PFSK-1 (cell line): Measurements from ENCODE around the gene ADAMTS4.

ENCODE experiments used
- FOXP2 ChIP-seq: optimal IDR thresholded peaks from 2 replicates; pipeline ENCODE3; 2011; ENCODE audit warnings: borderline replicate concordance, control low read depth, inconsistent platforms; ENCODE audit not compliant: insufficient read depth; ENCODE audit errors: extremely low read length, extremely low read depth
- POLR2AphosphoS5 ChIP-seq: IDR thresholded peaks from 2 replicates; pipeline ENCODE4 v1.6.1; 2012; ENCODE audit warnings: low read depth, mild to moderate bottlenecking, control low read depth, low read length, moderate library complexity
- TAF1 ChIP-seq: IDR thresholded peaks from 2 replicates; pipeline ENCODE4 v1.6.1; 2012; ENCODE audit warnings: low read length, control low read depth, borderline replicate concordance; ENCODE audit not compliant: insufficient read depth
- TF ChIP-seq, protein P1 (sequence below), 2 experiments: IDR thresholded peaks; 2 replicates each; pipeline versions ENCODE4 v1.6.1 to v1.8.0; 2011 to 2012; ENCODE audit warnings: low read depth in 2 of 2, low read length in 2 of 2, control low read depth in 1 of 2, inconsistent platforms in 1 of 2, mild to moderate bottlenecking in 1 of 2, moderate library complexity in 1 of 2; ENCODE audit not compliant: insufficient read depth in 1 of 2

DNA sequence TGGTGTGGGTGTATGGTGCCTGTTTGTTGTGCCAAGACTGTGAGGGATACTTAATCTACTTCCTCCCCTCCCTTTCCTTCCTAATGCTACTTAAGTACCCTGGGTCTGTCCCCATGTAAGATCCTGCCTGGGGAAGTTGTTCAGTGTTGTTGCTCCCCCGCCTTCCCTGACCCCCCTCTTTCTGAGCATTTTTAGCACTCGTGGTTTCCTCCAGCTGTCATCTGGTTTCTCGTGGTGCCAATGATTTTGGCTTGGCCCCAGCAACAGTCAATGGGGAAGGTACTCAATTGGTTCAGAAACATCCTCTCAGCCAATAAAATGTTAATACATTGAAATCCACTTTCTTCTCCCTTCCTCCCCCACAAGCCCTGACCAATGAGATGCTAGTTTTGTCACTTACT lies 13.6 kb downstream of the ADAMTS4 start:
- TF ChIP-seq, protein P1, sequence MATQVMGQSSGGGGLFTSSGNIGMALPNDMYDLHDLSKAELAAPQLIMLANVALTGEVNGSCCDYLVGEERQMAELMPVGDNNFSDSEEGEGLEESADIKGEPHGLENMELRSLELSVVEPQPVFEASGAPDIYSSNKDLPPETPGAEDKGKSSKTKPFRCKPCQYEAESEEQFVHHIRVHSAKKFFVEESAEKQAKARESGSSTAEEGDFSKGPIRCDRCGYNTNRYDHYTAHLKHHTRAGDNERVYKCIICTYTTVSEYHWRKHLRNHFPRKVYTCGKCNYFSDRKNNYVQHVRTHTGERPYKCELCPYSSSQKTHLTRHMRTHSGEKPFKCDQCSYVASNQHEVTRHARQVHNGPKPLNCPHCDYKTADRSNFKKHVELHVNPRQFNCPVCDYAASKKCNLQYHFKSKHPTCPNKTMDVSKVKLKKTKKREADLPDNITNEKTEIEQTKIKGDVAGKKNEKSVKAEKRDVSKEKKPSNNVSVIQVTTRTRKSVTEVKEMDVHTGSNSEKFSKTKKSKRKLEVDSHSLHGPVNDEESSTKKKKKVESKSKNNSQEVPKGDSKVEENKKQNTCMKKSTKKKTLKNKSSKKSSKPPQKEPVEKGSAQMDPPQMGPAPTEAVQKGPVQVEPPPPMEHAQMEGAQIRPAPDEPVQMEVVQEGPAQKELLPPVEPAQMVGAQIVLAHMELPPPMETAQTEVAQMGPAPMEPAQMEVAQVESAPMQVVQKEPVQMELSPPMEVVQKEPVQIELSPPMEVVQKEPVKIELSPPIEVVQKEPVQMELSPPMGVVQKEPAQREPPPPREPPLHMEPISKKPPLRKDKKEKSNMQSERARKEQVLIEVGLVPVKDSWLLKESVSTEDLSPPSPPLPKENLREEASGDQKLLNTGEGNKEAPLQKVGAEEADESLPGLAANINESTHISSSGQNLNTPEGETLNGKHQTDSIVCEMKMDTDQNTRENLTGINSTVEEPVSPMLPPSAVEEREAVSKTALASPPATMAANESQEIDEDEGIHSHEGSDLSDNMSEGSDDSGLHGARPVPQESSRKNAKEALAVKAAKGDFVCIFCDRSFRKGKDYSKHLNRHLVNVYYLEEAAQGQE (IDR thresholded peaks at IDR 0.05; ENCODE audit: insufficient read depth in 1 of 2, low read depth in 2 of 2, low read length in 2 of 2), result no peak
- TF ChIP-seq POLR2AphosphoS5 (no peak), TAF1 (no peak), FOXP2 (no peak)
